Kidney epithelial cell (primary cell): ENCODE measurements around the gene TUBB6. TPM values are rescaled to one million over a fixed set of nuclear protein-coding genes. Genes with fewer than 3 reads are reported as not detected.

Source experiments
- DNase-seq: peaks from one replicate; pipeline ENCODE4 v3.0.0-alpha.2; 2010; ENCODE audit warnings: low read depth
- H3K27me3 ChIP-seq: 2 replicates; pipeline ENCODE4 v1.6.0; 2011; ENCODE audit warnings: low read length; ENCODE audit not compliant: control insufficient read depth, insufficient read depth
- H3K36me3 ChIP-seq: 2 replicates; pipeline ENCODE4 v1.5.1; 2011; ENCODE audit warnings: low read length; ENCODE audit not compliant: control insufficient read depth, insufficient read depth
- H3K4me3 ChIP-seq: 2 replicates; pipeline ENCODE4 v1.5.1; 2011; ENCODE audit warnings: low read depth, mild to moderate bottlenecking, control low read depth, low read length
- CTCF ChIP-seq: IDR thresholded peaks from 2 replicates; pipeline ENCODE4 v1.5.1; 2011; ENCODE audit warnings: mild to moderate bottlenecking, moderate library complexity, low read length, control low read depth, inconsistent platforms; ENCODE audit not compliant: insufficient read depth, poor library complexity, severe bottlenecking
- total RNA-seq: library from RNA; depleted of rRNA; stranded (reverse); fragments of >200 nt; gene quantifications from 2 replicates; pipeline ENCODE4 v1.2.3, GENCODE V29; 2015

TUBB6 gene
- total RNA-seq, 1 donor from 2014 or later, result 387 TPM

- no peak for TF ChIP-seq CTCF
- Histone ChIP-seq H3K4me3 (no peak overlapping the region), H3K27me3 (no peaks in the 10 kb centered on the region), H3K36me3 (no peaks in the 10 kb centered on the region)
- DNase-seq, result no peak
These were observed 28.1 kb upstream of the TUBB6 start for GRCh38 chr18:12279781-12280531.

- H3K36me3 ChIP-seq, result no peaks in the 10 kb centered on the region
- TF ChIP-seq CTCF, result no peak
- no peaks in the 10 kb centered on the region for H3K27me3 ChIP-seq
- H3K4me3 ChIP-seq, result no peak overlapping the region
- DNase-seq, result no peak
These were observed 26.2 kb upstream of the TUBB6 start for GRCh38 chr18:12281861-12282260.

- DNase-seq, result no peak
- TF ChIP-seq CTCF, result no peak
- H3K4me3 ChIP-seq, result no peak overlapping the region
- no peaks in the 10 kb centered on the region for H3K36me3 ChIP-seq
- no peaks in the 10 kb centered on the region for H3K27me3 ChIP-seq
These were observed 25.5 kb upstream of the TUBB6 start for GRCh38 chr18:12282442-12283039.

- H3K27me3 ChIP-seq, result no peaks in the 10 kb centered on the region
- no peak for DNase-seq
- H3K4me3 ChIP-seq, result no peak overlapping the region
- H3K36me3 ChIP-seq, result no peaks in the 10 kb centered on the region
- peak; percentile 17 for TF ChIP-seq CTCF
These were observed 24.8 kb upstream of the TUBB6 start for GRCh38 chr18:12283256-12283655.

- Histone ChIP-seq H3K4me3 (no peak overlapping the region), H3K36me3 (no peaks in the 10 kb centered on the region), H3K27me3 (no peaks in the 10 kb centered on the region)
- no peak for DNase-seq
- TF ChIP-seq CTCF, result no peak
These were observed 24.4 kb upstream of the TUBB6 start for GRCh38 chr18:12283666-12284065.

- no peak for TF ChIP-seq CTCF
- DNase-seq, result no peak
- H3K4me3 ChIP-seq, result peak overlapping the region; percentile 41
These were observed 20.8 kb upstream of the TUBB6 start for GRCh38 chr18:12287131-12287681.

More at GRCh38 chr18:12287131-12287681, 20.8 kb upstream of the TUBB6 start:
- H3K27me3 ChIP-seq, result no peaks in the 10 kb centered on the region
- H3K36me3 ChIP-seq, result no peaks in the 10 kb centered on the region
